Measurements from ENCODE around the gene ZNF496. TPM values are rescaled to one million over a fixed set of nuclear protein-coding genes. Genes with fewer than 3 reads are reported as not detected.
"Not testable (repeated sequence)": the region's sequence is repeated elsewhere in the genome, so short reads cannot be mapped to it uniquely, and the experiment has no call there.

ZNF496 gene
- total RNA-seq, 1 experiment from 2014 or later, result 30.9 TPM

DNA sequence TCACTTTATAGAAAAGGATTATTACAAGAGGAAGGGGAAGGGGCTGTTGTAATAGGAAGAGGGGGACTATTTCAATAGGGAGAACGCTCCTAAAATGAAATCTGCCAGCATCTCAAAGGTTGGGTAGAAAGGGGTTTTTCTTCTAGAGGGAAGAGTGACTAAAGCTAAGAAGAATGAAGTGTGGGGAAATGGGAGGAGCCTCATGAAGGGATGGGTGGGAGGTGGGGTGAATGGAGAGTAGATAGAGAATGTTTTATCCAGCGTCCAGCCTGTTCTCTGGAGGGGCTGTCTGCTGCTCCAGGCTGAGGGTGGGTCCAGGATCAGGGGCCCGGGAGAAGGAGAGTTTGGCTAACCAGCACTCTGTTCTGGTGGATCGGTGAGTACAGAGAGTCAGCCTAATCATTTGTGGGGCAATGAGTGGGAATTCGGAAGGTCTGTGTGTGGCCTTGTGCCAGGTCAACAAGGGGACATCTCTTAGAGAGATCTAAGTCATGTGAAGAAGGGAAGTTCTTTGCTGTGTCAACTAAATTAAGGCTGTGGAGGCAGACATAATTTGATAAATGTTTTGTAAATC is 50.6 kb downstream of the ZNF496 start:
- DNase-seq (ENCODE audit: low read depth), result no peak
- in situ Hi-C loops (cut with HindIII; ENCODE audit: low pct_unique_long_range_greater_than_20kb, low sequenced_read_pairs), result no loop called here

DNA sequence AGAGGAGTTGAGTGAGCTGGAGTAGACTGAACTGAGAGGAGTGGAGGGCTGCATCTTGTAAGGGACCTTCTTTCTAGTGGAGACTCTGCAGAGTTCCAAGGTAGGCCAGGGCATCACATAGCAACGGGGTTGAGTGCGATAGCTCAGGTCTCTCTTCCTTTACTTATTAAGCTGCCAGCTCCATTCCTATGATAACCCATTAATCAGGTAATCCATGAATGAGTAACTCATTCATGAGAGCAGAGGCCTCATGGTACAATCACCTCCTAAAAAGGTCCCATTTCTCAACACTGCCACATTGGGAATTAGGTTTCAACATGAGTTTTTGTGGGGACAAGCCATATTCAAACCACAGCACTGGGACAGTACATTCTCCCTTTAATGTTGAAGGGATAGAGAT is 54.5 kb downstream of the ZNF496 start:
- in situ Hi-C loops (cut with HindIII; ENCODE audit: low pct_unique_long_range_greater_than_20kb, low sequenced_read_pairs), result no loop called here
- DNase-seq (ENCODE audit: low read depth), result no peak

DNA sequence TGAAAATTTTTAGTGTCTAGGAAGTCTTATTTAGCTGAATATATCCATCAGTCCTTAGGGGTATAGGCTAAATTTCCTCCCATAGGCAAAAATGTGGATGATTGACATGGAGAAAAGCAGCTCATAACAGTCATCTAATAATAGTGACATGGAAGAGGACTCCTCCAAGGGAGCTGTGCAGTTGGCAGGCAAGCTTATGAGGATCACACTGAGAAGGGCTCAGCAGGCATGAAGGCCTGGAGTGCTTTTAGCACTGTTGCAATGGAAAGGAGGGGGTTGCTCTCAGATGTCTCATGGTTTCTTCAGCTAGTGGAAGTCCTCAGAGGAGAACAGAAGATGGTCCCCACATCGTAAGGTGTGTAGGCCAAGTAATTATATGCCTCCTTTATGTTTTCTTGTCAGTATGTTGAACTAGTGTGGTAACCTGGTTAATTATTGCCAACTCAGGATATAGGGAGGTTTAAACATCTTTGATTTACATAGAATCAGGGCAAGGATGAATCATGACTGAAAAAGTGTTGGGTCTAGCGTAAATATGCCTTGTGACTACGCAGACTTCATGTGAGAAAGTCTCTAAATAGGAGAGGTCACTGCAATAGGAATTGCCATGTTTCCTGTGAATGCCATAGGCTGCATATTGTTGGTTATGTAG is 56.9 kb downstream of the ZNF496 start:
- DNase-seq (ENCODE audit: low read depth), result no peak
- in situ Hi-C loops (cut with HindIII; ENCODE audit: low pct_unique_long_range_greater_than_20kb, low sequenced_read_pairs), result no loop called here

DNA sequence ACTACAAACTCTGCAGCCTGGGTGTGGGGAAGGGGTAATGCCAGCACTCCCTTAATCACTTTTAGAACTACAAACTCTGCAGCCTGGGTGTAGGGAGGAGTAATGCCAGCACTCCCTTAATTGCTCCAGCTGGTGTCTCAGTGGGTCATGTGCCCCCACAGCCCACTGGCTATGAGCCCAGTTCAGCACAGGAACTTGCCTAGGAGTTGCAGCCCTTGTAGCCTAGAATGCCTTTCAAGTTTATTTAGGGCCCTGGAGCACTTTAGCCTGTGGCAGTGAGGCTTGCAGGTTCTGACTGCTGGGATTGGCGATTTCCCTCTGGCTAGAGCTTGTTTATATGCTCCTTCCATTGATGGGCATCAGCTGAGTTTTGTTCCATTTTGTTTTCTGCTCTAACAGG is 58.7 kb downstream of the ZNF496 start:
- DNase-seq (ENCODE audit: low read depth), result no peak

DNA sequence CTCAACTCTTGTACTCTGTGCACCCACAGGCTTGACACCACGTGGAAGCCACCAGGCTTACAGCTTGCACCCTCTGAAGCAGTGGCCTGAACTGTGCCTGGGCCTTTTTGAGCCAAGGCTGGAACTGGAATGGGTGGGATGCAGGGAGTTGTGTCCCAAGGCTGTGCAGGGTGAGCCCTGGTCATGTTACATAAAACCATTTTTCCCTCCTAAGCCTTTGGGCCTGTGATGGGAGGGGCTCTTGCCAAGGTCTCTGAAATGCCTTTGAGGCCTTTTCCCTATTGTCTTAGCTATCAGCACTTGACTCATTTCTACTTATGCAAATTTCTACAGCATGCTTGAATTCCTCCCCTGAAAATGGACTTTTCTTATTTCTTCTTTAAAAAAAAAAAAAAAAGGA is 61.7 kb downstream of the ZNF496 start:
- in situ Hi-C loops (cut with HindIII; ENCODE audit: low pct_unique_long_range_greater_than_20kb, low sequenced_read_pairs), result no loop called here

More for the DNA sequence above, 58.7 kb downstream of the ZNF496 start:
- in situ Hi-C loops (cut with HindIII; ENCODE audit: low pct_unique_long_range_greater_than_20kb, low sequenced_read_pairs), result no loop called here

DNA sequence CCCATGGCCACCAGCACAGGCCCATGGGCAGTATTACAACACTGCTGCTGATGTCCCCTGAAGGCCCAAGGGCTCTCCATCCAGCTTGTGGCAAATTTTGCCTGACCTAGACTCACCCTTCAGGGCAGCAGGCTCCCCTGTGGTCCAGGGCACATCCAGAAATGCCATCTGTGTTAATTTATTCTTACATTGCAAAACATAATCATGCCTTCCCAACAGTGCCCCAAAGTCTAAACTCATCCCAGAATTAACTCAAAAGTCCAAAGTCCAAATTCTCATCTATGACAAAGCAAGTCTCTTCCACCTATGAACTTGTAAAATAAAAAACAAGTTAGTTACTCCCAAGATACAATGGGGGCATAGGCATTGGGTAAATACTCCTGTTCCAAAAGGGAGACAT is 62.5 kb downstream of the ZNF496 start:
- in situ Hi-C loops (cut with HindIII; ENCODE audit: low pct_unique_long_range_greater_than_20kb, low sequenced_read_pairs), result no loop called here
- DNase-seq (ENCODE audit: low read depth), result no peak

More for the DNA sequence above, 61.7 kb downstream of the ZNF496 start:
- no peak for DNase-seq (ENCODE audit: low read depth)

DNA sequence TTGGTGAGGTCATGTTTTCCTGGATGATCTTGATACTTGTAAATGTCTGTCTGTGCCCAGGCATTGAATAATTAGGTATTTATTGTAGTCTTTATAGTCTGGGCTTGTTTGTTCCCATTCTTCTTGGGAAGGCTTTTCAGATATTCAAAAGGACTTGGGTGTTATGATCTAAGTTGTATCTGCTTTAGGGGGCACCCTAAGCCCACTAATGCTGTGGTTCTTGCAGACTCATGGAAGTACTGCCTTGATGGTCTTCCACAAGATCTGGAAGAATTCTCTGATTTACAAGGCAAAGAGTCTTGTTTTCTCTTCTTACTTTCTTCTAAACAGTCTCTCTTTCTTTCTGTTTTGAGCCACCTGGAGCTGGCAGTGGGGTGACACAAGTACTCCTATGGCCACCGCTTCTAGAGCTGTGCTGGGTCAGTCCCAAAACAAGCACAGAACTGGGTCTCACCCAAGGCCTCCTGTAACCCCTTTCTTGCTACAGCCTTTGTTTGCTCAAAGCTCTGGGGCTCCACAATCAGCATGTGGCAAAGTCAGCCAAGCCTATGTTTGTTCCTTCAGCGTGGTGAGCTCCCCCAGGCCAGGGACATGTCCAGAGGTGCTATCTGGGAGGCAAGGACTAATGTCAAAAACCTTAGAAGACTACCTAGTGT is 63.1 kb downstream of the ZNF496 start:
- in situ Hi-C loops (cut with HindIII; ENCODE audit: low pct_unique_long_range_greater_than_20kb, low sequenced_read_pairs), result no loop called here

DNA sequence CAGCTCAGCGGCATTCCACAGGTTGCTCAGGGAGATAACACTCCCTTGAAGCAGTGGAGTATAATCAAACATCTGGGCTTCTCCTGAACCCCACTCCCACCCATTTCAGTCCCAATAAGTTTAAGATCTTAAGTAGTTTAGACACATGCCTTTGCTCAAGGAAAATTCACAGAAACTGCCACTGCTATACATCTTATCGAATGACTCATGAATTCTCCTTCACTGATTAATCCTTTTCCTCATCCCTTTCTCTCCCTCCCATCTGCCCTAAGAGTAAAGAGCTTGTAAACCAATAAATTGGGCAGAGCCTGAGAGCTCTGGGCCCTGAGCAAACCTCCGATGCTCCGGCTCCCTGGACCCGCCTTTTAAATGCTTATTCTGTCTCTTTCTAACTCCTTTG is 65.6 kb downstream of the ZNF496 start:
- no peak for DNase-seq (ENCODE audit: low read depth)
- in situ Hi-C loops (cut with HindIII; ENCODE audit: low pct_unique_long_range_greater_than_20kb, low sequenced_read_pairs), result no loop called here

More for the DNA sequence above, 63.1 kb downstream of the ZNF496 start:
- no peak for DNase-seq (ENCODE audit: low read depth)

DNA sequence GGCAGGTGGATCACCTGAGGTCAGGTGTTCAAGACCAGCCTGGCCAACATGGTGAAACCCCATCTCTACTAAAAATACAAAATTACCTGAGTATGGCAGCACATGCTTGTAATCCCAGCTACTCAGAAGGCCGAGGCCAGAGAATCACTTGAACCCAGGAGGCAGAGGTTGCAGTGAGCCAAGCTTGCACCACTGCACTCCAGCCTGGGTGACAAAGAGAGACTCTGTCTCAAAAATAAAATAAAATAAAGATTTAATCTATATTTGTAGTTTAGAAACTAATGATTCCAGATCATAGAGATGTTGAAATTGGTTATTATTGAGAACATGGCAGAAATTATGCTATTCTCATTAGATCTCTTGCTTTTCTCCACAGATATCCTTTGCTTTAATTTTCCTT is 75.9 kb downstream of the ZNF496 start, which contains the start of gene VN1R5:
Gene VN1R5, plus strand, starts transcription at position 301 of the 400 bp plus-strand sequence.
- DNase-seq (ENCODE audit: low read depth); in situ Hi-C loops (cut with HindIII; ENCODE audit: low pct_unique_long_range_greater_than_20kb, low sequenced_read_pairs): not testable (repeated sequence)

DNA sequence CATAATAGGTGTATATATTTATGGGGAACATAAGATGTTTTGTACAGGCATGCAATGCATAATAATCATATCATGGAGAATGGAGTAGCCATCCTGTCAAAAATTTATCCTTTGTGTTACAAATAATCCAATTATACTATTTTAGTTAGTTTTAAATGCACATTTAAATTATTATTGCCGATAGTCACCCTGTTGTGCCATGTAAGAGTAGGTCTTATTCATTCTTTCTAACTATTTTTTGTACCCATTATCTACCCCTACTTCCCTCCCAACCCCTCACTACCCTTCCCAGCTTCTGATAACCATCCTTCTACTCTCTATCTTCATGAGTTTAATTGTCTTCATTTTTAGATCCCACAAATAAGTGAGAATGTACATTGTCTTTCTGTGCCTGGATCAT is 84.1 kb downstream of the ZNF496 start:
- no peak for DNase-seq (ENCODE audit: low read depth)
- in situ Hi-C loops (cut with HindIII; ENCODE audit: low pct_unique_long_range_greater_than_20kb, low sequenced_read_pairs), result no loop called here

Other genes with a start within 250 kb of the ZNF496 start
- 5.6 and 12.8 TPM in 2 replicates for gene ZNF669, start 227.5 kb downstream of the ZNF496 start, total RNA-seq (2014; rRNA removed; shearing (Covaris generic); ENCODE audit: low replicate concordance)
- 64.1 and 73.4 TPM in 2 replicates for gene ZNF124, start 159.8 kb downstream of the ZNF496 start, total RNA-seq (2014; rRNA removed; shearing (Covaris generic); ENCODE audit: low replicate concordance)
- gene VN1R5, start 75.8 kb downstream of the ZNF496 start, total RNA-seq (2014; rRNA removed; shearing (Covaris generic); ENCODE audit: low replicate concordance), result not detected in 2 replicates
- not detected in 2 replicates for gene NLRP3, start 84.3 kb upstream of the ZNF496 start, total RNA-seq (2014; rRNA removed; shearing (Covaris generic); ENCODE audit: low replicate concordance)
- gene OR2B11, start 126.2 kb upstream of the ZNF496 start, total RNA-seq (2014; rRNA removed; shearing (Covaris generic); ENCODE audit: low replicate concordance), result not detected in 2 replicates
- not detected in 2 replicates for gene OR2C3, start 204.6 kb upstream of the ZNF496 start, total RNA-seq (2014; rRNA removed; shearing (Covaris generic); ENCODE audit: low replicate concordance)
- not detected in 2 replicates for gene GCSAML, start 217.3 kb upstream of the ZNF496 start, total RNA-seq (2014; rRNA removed; shearing (Covaris generic); ENCODE audit: low replicate concordance)

Measured in Caki2 (cell line).